GM23338 (cell line): ENCODE results near the gene CMC2.

Source experiments
- CREB1 ChIP-seq: fragments of 250-450 bp; sonication (Bioruptor Pico); IDR thresholded peaks from 2 replicates; pipeline ENCODE4 v1.5.0; 2020; ENCODE audit warnings: low read depth, mild to moderate bottlenecking, moderate library complexity
- CTCF ChIP-seq, 2 experiments: fragments of 200-600 bp in 1 of 2; sonication (generic) in 1 of 2; conservative IDR thresholded peaks; 2 replicates each; pipeline versions ENCODE4 v1.5.1 to v1.6.1; 2016 to 2017; ENCODE audit warnings: antibody characterized with exemption in 2 of 2, low read depth in 2 of 2, mild to moderate bottlenecking in 2 of 2, moderate library complexity in 1 of 2
- ETS1 ChIP-seq: IDR thresholded peaks from 2 replicates; pipeline ENCODE4 v1.6.1; 2016; ENCODE audit warnings: antibody characterized with exemption
- EZH2 ChIP-seq: fragments of 200-600 bp; sonication (generic); IDR thresholded peaks from one replicate; pipeline ENCODE4 v1.8.0; 2017; ENCODE audit warnings: antibody characterized with exemption, mild to moderate bottlenecking, low read depth; ENCODE audit not compliant: unreplicated experiment
- EZH2phosphoT487 ChIP-seq: fragments of 200-600 bp; sonication (generic); IDR thresholded peaks from one replicate; pipeline ENCODE4 v1.8.1; 2018; ENCODE audit warnings: antibody characterized with exemption; ENCODE audit not compliant: unreplicated experiment
- JUNB ChIP-seq: IDR thresholded peaks from one replicate; pipeline ENCODE4 v1.6.1; 2016; ENCODE audit warnings: antibody characterized with exemption; ENCODE audit not compliant: unreplicated experiment
- NANOG ChIP-seq: IDR thresholded peaks from 2 replicates; pipeline ENCODE4 v1.6.1; 2016; ENCODE audit warnings: antibody characterized with exemption, borderline replicate concordance
- POLR2AphosphoS5 ChIP-seq: IDR thresholded peaks from 2 replicates; pipeline ENCODE4 v1.6.1; 2016; ENCODE audit warnings: antibody characterized with exemption, low read depth
- REST ChIP-seq: IDR thresholded peaks from one replicate; pipeline ENCODE4 v1.6.1; 2018; ENCODE audit warnings: antibody characterized with exemption; ENCODE audit not compliant: unreplicated experiment
- ZNF114 ChIP-seq: fragments of 250-450 bp; sonication (Bioruptor Pico); IDR thresholded peaks from 2 replicates; pipeline ENCODE4 v1.5.0; 2020; ENCODE audit warnings: mild to moderate bottlenecking, moderate library complexity
- ZNF331 ChIP-seq: fragments of 250-450 bp; sonication (Bioruptor Pico); IDR thresholded peaks from 2 replicates; pipeline ENCODE4 v1.5.0; 2020; ENCODE audit warnings: low read depth, mild to moderate bottlenecking, moderate library complexity
- ZNF462 ChIP-seq: fragments of 250-450 bp; sonication (Bioruptor Pico); IDR thresholded peaks from 2 replicates; pipeline ENCODE4 v1.5.0; 2020; ENCODE audit warnings: mild to moderate bottlenecking, moderate library complexity

GRCh38 chr16:81036751-81037350 is 30.2 kb upstream of the CMC2 start:
- TF ChIP-seq EZH2 (no peak), CTCF (conservative IDR thresholded peaks at IDR 0.05; ENCODE audit: low read depth in 2 of 2) (no peak), ZNF462 (CRISPR knock-in tag) (no peak), NANOG (no peak), POLR2AphosphoS5 (no peak), JUNB (no peak), REST (no peak), EZH2phosphoT487 (no peak), ETS1 (no peak), ZNF331 (CRISPR knock-in tag) (no peak), CREB1 (no peak), ZNF114 (CRISPR knock-in tag) (no peak)
